Fibroblast of pulmonary artery (primary cell): Measurements from ENCODE around the gene DDIT4L.
A peak's percentile ranks its signal among the peaks of the same experiment; 100 is the strongest.

Source experiments
- DNase-seq: peaks from one replicate; pipeline ENCODE4 v3.0.0-alpha.2; 2010; ENCODE audit warnings: low read depth
- H3K4me3 ChIP-seq: replicated peaks from 2 replicates; pipeline ENCODE4 v1.5.1; 2011; ENCODE audit warnings: low read depth, mild to moderate bottlenecking, control low read depth, low read length, moderate library complexity
- TF ChIP-seq, protein P1 (sequence below): IDR thresholded peaks from 2 replicates; pipeline ENCODE4 v1.5.1; 2011; ENCODE audit warnings: mild to moderate bottlenecking, control low read depth, low read length, inconsistent platforms; ENCODE audit errors: missing control alignments

The DDIT4L gene, protein sequence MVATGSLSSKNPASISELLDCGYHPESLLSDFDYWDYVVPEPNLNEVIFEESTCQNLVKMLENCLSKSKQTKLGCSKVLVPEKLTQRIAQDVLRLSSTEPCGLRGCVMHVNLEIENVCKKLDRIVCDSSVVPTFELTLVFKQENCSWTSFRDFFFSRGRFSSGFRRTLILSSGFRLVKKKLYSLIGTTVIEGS

DNA sequence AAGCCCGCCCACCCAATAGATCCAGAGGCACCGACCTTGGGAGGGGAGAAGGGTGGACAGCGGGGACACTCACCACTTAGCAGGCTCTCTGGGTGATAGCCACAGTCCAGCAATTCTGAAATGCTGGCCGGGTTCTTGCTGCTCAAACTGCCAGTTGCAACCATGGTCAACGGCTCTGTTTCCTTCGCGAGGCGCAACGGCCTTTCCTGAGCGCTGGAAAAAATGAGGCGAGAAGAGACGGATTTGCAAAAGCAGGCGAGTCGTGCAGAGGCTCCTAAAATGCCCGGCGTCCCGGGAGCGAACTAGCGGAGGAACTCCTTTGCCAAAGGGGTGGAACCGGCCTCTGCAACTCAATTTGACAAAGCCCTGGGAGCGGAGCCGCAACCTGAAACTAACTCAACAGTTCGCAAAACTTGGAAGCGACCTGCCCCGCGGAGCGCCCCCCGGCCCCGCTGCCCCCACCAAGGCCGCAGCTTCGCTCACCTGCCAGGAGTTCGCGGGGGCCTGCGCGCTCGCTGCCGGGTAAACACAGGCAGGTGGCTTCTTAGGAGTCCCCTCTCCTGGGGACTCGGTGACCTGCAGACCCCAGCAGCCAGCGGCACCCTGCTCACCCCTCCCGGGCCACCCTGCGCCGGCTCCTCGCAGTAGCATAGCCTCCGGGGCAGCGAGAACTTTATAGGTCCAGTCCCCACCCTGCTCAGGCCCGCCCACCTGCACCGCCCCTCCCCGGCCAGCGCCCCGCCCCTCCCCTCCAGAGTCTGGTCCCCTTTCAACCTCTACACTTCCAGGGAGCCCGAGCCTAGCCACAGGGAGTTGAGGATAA is at the start of gene DDIT4L:
DDIT4L (minus strand) TSS at position 649 of the 823 bp plus-strand sequence; CDS start at position 164, 485 bp downstream.
- TF ChIP-seq, protein P1, sequence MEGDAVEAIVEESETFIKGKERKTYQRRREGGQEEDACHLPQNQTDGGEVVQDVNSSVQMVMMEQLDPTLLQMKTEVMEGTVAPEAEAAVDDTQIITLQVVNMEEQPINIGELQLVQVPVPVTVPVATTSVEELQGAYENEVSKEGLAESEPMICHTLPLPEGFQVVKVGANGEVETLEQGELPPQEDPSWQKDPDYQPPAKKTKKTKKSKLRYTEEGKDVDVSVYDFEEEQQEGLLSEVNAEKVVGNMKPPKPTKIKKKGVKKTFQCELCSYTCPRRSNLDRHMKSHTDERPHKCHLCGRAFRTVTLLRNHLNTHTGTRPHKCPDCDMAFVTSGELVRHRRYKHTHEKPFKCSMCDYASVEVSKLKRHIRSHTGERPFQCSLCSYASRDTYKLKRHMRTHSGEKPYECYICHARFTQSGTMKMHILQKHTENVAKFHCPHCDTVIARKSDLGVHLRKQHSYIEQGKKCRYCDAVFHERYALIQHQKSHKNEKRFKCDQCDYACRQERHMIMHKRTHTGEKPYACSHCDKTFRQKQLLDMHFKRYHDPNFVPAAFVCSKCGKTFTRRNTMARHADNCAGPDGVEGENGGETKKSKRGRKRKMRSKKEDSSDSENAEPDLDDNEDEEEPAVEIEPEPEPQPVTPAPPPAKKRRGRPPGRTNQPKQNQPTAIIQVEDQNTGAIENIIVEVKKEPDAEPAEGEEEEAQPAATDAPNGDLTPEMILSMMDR: no peak
- peak within 1 kb of the TSS; percentile 60 for H3K4me3 ChIP-seq
- DNase-seq: peak; percentile 46

DNA sequence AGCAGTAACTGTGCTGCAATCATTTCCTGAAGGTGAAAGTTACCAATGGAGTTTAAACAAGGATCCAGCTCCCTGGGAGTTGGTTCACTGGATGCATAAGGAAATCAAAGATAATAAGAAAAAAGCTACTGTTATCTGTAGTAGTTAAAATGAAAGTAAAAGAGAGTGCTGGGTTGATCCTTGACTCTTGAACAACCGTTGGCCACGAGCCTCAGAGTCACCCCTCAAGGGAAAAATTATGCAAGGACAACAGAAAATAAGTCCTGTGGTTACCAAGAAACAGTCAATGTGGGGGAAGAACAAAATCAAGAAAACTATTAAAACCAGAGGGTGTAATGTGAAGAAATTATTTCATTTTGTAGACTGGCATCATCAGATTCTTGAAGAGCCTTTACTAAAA is 49.7 kb upstream of the DDIT4L start:
- peak; percentile 8 for DNase-seq
- TF ChIP-seq, protein P1: no peak
- no peak overlapping the region for H3K4me3 ChIP-seq

DNA sequence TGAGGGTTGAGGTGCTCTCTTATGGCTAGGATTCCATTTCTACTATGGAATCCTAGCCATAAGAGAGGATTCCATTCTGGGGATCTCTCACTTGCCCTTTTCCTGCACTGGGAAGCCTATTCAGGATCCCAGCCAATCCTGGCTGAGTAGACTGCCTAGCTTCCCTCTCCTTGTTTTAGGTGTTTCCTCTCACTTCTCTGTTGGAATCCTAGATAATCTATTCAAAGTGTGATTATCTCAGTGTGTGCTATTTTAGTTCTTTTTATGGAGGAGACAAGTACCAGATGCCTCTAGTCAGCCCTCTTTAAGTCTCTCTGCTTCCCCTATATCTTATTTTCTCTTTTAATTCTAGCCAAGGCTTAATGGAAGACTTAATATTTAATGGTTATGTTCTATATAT is 34.5 kb upstream of the DDIT4L start:
- no peak for DNase-seq
- TF ChIP-seq, protein P1: no peak
- no peak overlapping the region for H3K4me3 ChIP-seq

DNA sequence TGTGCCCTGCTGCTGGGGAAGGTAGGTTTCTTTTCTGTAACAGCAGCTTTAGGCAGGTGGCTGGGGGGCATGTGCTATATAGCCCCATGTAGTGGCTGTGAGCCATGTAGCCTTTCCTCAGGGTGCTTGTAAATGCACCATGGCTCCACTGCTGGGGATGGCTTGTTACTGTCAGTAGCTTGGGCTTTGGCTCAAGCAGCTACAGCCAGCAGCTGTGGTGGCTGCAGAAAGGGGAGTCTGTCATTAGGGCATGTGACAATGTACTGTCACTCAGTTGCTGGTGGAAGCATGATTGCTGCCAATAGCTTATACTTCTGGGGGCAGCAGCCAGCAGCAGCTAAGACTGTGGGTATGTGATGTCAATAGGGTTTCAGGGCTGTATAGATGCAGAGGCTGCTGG is 33.9 kb upstream of the DDIT4L start:
- DNase-seq: no peak
- TF ChIP-seq, protein P1: no peak
- H3K4me3 ChIP-seq: no peak overlapping the region

DNA sequence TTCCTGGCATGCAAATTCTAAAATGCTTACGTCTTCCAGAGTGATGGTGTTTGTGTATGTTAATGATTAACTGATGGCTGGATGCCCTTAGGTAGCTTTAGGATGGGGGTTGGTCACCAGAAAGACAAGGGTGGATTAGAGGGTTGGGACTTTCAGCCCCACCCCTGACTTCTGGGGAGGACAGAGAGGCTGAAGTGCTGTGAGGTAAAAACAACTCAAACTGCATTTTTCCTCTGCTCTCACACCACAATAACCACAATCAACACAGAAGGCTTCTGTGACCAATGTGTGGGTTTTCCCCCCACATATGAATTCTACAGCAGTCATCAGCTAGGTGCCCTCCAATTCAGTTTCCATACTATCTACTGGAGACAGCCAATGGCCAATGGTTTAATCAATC is 18.7 kb upstream of the DDIT4L start:
- TF ChIP-seq, protein P1: no peak
- no peak for DNase-seq
- H3K4me3 ChIP-seq: no peak overlapping the region

DNA sequence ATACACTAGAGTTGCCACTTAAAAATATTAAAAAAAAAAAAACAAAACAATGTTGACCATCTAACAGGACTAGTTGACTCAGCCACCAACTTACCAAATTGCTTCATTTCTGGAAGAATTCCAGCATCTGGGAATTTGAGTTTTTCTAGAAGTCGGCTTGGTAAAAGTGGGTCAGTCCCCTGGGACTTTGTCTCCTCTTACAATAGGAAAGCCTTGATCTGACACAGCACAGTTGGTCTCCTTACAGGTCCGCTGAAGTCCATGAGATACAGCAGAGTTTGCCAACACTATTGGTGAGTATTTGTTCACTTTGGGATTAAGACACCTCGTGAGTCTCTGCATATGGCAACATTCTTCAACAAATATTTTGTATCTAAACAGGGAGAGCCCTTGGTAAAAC is 18.2 kb upstream of the DDIT4L start:
- H3K4me3 ChIP-seq: no peak overlapping the region
- DNase-seq: peak; percentile 38
- TF ChIP-seq, protein P1: no peak
